ENCODE data around the gene GOT2. TPM values are rescaled to one million over a fixed set of nuclear protein-coding genes. Genes with fewer than 3 reads are reported as not detected.
A peak's percentile ranks its signal among the peaks of the same experiment; 100 is the strongest.
"Not testable (repeated sequence)": the region's sequence is repeated elsewhere in the genome, so short reads cannot be mapped to it uniquely, and the experiment has no call there.

The GOT2 gene
- total RNA-seq = 53.6 and 59.2 TPM in 2 replicates

DNA sequence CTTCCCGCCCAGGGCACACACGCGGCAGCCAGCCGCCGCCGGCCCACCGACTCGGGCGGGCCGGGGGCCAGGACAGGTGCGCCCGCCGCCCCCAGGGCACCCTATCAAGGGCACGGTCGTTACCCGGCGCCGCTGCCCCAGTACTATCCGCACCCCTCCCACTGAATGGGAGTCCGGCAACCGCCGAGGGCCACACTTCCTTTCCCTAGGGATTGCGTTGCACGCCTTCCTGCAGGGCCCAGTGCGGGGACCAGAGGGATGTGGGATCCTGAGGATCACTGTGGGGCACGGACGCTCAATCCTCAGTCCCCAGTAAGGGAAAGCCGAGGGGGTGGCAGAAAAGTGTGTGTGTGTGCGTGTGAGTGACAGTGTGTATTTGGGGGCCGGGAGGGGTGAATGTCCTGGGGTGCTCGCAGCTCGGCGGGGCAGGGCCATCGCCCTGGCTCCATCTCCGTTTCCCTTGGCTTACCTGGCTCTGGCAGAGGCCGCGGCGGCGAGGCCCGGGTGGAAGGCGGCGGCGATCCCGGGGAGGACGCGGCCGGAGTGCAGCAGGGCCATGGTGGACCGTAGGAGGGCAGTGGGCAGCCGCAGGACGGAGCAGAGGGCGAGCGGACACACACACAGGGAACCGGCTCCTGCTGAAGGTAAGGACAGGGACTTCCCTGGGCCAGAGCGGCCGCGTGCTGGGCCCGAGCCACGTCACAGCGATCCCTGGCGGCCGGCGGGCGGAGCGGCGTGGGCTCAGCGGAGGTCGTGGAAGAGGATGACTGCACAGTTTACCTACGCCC, at the start of gene GOT2:
GOT2 (minus strand) TSS at position 646 of the 788 bp plus-strand sequence; CDS start at position 558, 88 bp downstream.
- H3K4me1 Mint-ChIP-seq = peaks cover 36% of the 10 kb centered on the region
- H3K27ac Mint-ChIP-seq = peak within 1 kb of the TSS; percentile 62
- ATAC-seq (ENCODE audit: low read depth) (peak; percentile 95), DNase-seq (peak; percentile 77)
- peak within 1 kb of the TSS; percentile 98 for H3K4me3 Mint-ChIP-seq
- POLR2A ChIA-PET = interaction anchor here (0.6 to 1.6 kb wide), 2 partner anchors 49 to 366 kb away, joined by 5 to 10 read pairs; partner anchors contain the start of gene SLC38A7
- peaks cover 9% of the 10 kb centered on the region for H3K36me3 Mint-ChIP-seq (ENCODE audit: low read depth)
- intact Hi-C loops (cut with micrococcal nuclease) = loop anchor here (1.0 to 5.0 kb wide), 7 partner anchors 22 to 1287 kb away; partner anchors contain the start of genes CFAP20, CIAPIN1, COQ9 and GINS3
- H3K27me3 Mint-ChIP-seq = no peaks in the 10 kb centered on the region
- TF ChIP-seq, protein P1, sequence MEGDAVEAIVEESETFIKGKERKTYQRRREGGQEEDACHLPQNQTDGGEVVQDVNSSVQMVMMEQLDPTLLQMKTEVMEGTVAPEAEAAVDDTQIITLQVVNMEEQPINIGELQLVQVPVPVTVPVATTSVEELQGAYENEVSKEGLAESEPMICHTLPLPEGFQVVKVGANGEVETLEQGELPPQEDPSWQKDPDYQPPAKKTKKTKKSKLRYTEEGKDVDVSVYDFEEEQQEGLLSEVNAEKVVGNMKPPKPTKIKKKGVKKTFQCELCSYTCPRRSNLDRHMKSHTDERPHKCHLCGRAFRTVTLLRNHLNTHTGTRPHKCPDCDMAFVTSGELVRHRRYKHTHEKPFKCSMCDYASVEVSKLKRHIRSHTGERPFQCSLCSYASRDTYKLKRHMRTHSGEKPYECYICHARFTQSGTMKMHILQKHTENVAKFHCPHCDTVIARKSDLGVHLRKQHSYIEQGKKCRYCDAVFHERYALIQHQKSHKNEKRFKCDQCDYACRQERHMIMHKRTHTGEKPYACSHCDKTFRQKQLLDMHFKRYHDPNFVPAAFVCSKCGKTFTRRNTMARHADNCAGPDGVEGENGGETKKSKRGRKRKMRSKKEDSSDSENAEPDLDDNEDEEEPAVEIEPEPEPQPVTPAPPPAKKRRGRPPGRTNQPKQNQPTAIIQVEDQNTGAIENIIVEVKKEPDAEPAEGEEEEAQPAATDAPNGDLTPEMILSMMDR (IDR thresholded peaks at IDR 0.05) = no peak
- no peaks in the 10 kb centered on the region for H3K9me3 Mint-ChIP-seq
- CTCF ChIA-PET = interaction anchor here (0.5 to 1.4 kb wide), 2 partner anchors 9 to 22 kb away, joined by 3 read pairs; no protein-coding TSS in a partner anchor

DNA sequence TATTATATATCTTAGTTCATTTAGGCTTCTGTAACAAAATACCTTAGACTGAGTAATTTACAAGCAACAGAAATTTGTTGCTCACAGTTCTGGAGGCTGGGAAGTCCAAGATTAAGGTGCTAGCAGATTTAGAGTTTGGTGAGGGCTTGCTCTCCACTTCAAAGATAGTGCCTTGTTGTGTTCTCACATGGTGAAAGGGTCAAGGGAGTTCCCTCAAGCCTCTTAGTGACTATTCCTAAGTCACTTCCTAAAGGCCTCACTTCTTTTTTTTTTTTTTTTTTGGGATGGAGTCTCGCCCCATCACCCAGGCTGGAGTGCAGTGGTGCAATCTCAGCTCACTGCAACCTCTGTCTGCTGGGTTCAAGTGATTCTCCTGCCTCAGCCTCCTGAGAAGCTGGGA, 45.2 kb upstream of the GOT2 start:
- H3K27ac Mint-ChIP-seq; H3K36me3 Mint-ChIP-seq (ENCODE audit: low read depth); ATAC-seq (ENCODE audit: low read depth); H3K27me3 Mint-ChIP-seq; POLR2A ChIA-PET; CTCF ChIA-PET; H3K4me3 Mint-ChIP-seq; H3K4me1 Mint-ChIP-seq; intact Hi-C loops (cut with micrococcal nuclease); H3K9me3 Mint-ChIP-seq; DNase-seq: not testable (repeated sequence)

DNA sequence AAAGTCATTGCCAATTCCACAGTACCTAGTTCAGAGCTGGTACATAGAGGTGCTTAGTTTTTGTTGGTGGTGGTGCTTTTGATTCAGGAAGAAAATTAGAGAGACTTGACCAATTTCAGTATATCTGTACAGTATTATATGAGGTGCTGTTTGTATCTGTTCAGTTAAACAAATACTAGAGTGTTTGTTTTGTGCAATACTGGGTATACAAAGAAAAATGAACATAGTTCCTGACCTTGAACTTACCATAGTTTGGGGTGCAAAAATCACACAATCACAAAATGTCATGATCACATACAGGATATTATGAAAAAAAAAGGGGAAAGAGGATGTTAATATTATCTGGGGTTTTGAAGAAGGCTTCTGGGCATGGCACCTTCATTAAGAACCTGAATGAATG, 39.8 kb upstream of the GOT2 start:
- ATAC-seq (ENCODE audit: low read depth) = no peak
- no peak overlapping the region for H3K27ac Mint-ChIP-seq
- peaks cover 12% of the 10 kb centered on the region for H3K27me3 Mint-ChIP-seq
- DNase-seq = no peak
- no peaks in the 10 kb centered on the region for H3K4me1 Mint-ChIP-seq
- no peak overlapping the region for H3K4me3 Mint-ChIP-seq
- TF ChIP-seq, protein P1 (IDR thresholded peaks at IDR 0.05) = no peak
- H3K9me3 Mint-ChIP-seq = no peaks in the 10 kb centered on the region
- intact Hi-C loops (cut with micrococcal nuclease) = no loop called here
- POLR2A ChIA-PET = no interaction called here
- no peaks in the 10 kb centered on the region for H3K36me3 Mint-ChIP-seq (ENCODE audit: low read depth)
- CTCF ChIA-PET = no interaction called here

DNA sequence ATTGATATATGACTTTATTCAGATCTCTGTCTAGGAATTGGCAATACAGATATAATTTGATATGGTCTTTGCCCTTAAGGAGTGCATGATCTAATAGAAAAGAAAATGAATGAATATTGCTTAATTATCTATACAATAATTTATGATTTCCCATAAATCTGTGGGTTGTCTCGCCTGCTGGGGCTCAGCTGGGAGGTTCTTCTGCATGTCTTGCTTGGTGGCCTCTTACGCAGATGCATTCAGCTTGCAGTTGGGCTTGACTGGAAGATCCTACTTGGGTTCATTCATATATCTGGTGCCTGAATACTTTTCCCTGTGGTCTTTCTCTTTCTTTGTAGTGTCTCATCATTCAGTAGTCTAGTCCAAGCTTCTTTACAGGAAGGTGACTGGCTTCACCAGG, 34.0 kb upstream of the GOT2 start:
- ChIA-PET CTCF (no interaction called here), POLR2A (no interaction called here)
- H3K4me1 Mint-ChIP-seq = no peaks in the 10 kb centered on the region
- H3K4me3 Mint-ChIP-seq = no peak overlapping the region
- H3K27ac Mint-ChIP-seq = no peak overlapping the region
- H3K36me3 Mint-ChIP-seq (ENCODE audit: low read depth) = no peaks in the 10 kb centered on the region
- H3K9me3 Mint-ChIP-seq = no peaks in the 10 kb centered on the region
- peaks cover 19% of the 10 kb centered on the region for H3K27me3 Mint-ChIP-seq
- ATAC-seq (ENCODE audit: low read depth) = no peak
- intact Hi-C loops (cut with micrococcal nuclease) = no loop called here
- DNase-seq = no peak
- TF ChIP-seq, protein P1 (IDR thresholded peaks at IDR 0.05) = no peak

DNA sequence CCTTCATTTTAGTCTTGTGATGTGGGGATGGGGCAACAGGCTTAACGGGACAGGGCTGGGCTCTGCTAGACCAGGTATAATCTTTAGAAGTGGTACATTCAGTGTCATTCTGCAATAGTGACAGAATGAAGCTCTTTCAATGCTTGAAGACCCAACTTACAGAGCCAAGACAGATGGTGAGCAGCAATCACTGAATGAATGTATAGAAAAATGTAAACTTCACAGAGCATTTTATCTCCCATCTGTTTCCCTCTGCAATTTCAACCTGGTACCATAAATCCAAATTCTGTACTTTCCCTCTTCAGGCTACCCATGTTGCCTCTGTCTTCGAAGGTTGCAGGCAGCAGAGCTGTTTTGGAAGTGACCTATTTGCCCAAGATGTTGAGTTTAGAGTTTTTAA, 33.5 kb upstream of the GOT2 start:
- H3K4me3 Mint-ChIP-seq = no peak overlapping the region
- H3K27me3 Mint-ChIP-seq = peaks cover 19% of the 10 kb centered on the region
- H3K36me3 Mint-ChIP-seq (ENCODE audit: low read depth) = no peaks in the 10 kb centered on the region
- no peak for DNase-seq
- intact Hi-C loops (cut with micrococcal nuclease) = no loop called here
- H3K9me3 Mint-ChIP-seq = no peaks in the 10 kb centered on the region
- no peaks in the 10 kb centered on the region for H3K4me1 Mint-ChIP-seq
- TF ChIP-seq, protein P1 (IDR thresholded peaks at IDR 0.05) = no peak
- H3K27ac Mint-ChIP-seq = no peak overlapping the region
- ChIA-PET CTCF (no interaction called here), POLR2A (no interaction called here)
- no peak for ATAC-seq (ENCODE audit: low read depth)
